Keratinocyte (primary cell): Measurements from ENCODE around the gene RNASE2. TPM values are rescaled to one million over a fixed set of nuclear protein-coding genes. Genes with fewer than 3 reads are reported as not detected.

ENCODE experiments used
- DNase-seq: peaks from one replicate; pipeline ENCODE4 v3.0.0-alpha.2; 2011; ENCODE audit warnings: low read depth, missing footprints, low spot score
- FAIRE-seq: peaks from 2 replicates; lab custom pipeline; 2011; peaks lifted over from hg19 to GRCh38; lab: Jason Lieb, UNC
- H2AFZ ChIP-seq: 2 replicates; pipeline ENCODE4 v1.6.0; 2012; ENCODE audit warnings: low read length, control low read depth, inconsistent platforms; ENCODE audit not compliant: control insufficient read depth
- H3K27ac ChIP-seq: 2 replicates; pipeline ENCODE4 v1.5.1; 2011; ENCODE audit warnings: low read length; ENCODE audit not compliant: control insufficient read depth, insufficient read depth
- H3K27me3 ChIP-seq: 3 replicates; pipeline ENCODE4 v1.6.0; 2011; ENCODE audit warnings: low read length; ENCODE audit not compliant: control insufficient read depth, insufficient read depth; ENCODE audit errors: extremely low read depth
- H3K36me3 ChIP-seq, 2 experiments: 2 replicates in 1 of 2; 3 replicates in 1 of 2; pipeline ENCODE4 v1.5.1; 2011; ENCODE audit warnings: low read length in 2 of 2, mild to moderate bottlenecking in 1 of 2; ENCODE audit not compliant: control insufficient read depth in 2 of 2, insufficient read depth in 2 of 2; ENCODE audit errors: extremely low read depth in 1 of 2
- H3K4me1 ChIP-seq: 3 replicates; pipeline ENCODE4 v1.5.1; 2011; ENCODE audit warnings: low read length; ENCODE audit not compliant: control insufficient read depth, insufficient read depth; ENCODE audit errors: extremely low read depth
- H3K4me2 ChIP-seq: 3 replicates; pipeline ENCODE4 v1.6.0; 2011; ENCODE audit warnings: low read depth, low read length; ENCODE audit not compliant: control insufficient read depth, insufficient read depth; ENCODE audit errors: extremely low read depth
- H3K4me3 ChIP-seq, 3 experiments: fragments of 200-600 bp in 1 of 3; sonication (generic) in 1 of 3; 2 replicates in 2 of 3; 3 replicates in 1 of 3; pipeline ENCODE4 v1.5.1; 2011 to 2016; ENCODE audit warnings: low read length in 3 of 3, mild to moderate bottlenecking in 3 of 3, control low read depth in 2 of 3, inconsistent platforms in 1 of 3, low read depth in 1 of 3, mixed read lengths in 1 of 3, mixed run types in 1 of 3, moderate library complexity in 1 of 3; ENCODE audit not compliant: control insufficient read depth in 2 of 3, insufficient read depth in 2 of 3; ENCODE audit errors: extremely low read depth in 1 of 3
- H3K79me2 ChIP-seq: 2 replicates; pipeline ENCODE4 v1.6.0; 2012; ENCODE audit warnings: low read length; ENCODE audit not compliant: control insufficient read depth, insufficient read depth
- H3K9ac ChIP-seq: 3 replicates; pipeline ENCODE4 v1.6.0; 2011; ENCODE audit warnings: low read length; ENCODE audit not compliant: control insufficient read depth, insufficient read depth; ENCODE audit errors: extremely low read depth
- H3K9me1 ChIP-seq: 3 replicates; pipeline ENCODE4 v1.6.0; 2011; ENCODE audit warnings: low read length; ENCODE audit not compliant: control insufficient read depth, insufficient read depth; ENCODE audit errors: extremely low read depth
- H3K9me3 ChIP-seq: 2 replicates; pipeline ENCODE4 v1.5.1; 2012; ENCODE audit warnings: low read depth, low read length; ENCODE audit not compliant: control insufficient read depth
- H4K20me1 ChIP-seq: 3 replicates; pipeline ENCODE4 v1.6.0; 2011; ENCODE audit warnings: low read length; ENCODE audit not compliant: control insufficient read depth, insufficient read depth; ENCODE audit errors: extremely low read depth
- CTCF ChIP-seq, 3 experiments: IDR thresholded peaks in 1 of 3; conservative IDR thresholded peaks in 1 of 3; optimal IDR thresholded peaks in 1 of 3; 2 replicates in 2 of 3; 3 replicates in 1 of 3; pipeline versions ENCODE3 to v1.5.1; 2011; ENCODE audit warnings: low read length in 3 of 3, mild to moderate bottlenecking in 3 of 3, moderate library complexity in 2 of 3, control low read depth in 1 of 3, inconsistent platforms in 1 of 3; ENCODE audit not compliant: insufficient read depth in 2 of 3; ENCODE audit errors: extremely low read depth in 1 of 3
- EZH2 ChIP-seq: IDR thresholded peaks from one replicate; pipeline ENCODE4 v1.6.1; 2012; ENCODE audit warnings: inconsistent platforms, mild to moderate bottlenecking, low read length, moderate library complexity
- dilution Hi-C: fragments of 300-500 bp; cut with MboI; formaldehyde crosslinking; loops from one replicate; pipeline ENCODE4 v1.7.0; 2020; ENCODE audit warnings: low sequenced_read_pairs; ENCODE audit not compliant: extremely low pct_ligation_motif_present
- polyA plus RNA-seq, 5 experiments: library from polyadenylated mRNA; depleted of rRNA in 3 of 5; stranded (reverse) in 3 of 5; stranded (forward) in 1 of 5; unstranded in 1 of 5; fragments of >200 nt; gene quantifications; 1 replicate in 1 of 5; 2 replicates in 3 of 5; 3 replicates in 1 of 5; pipeline versions ENCODE4 v1.2.1 to v1.2.3, GENCODE V29; 2011 to 2012; ENCODE audit warnings: missing spikeins in 2 of 5, low read depth in 1 of 5, low replicate concordance in 1 of 5

Gene RNASE2
- polyA plus RNA-seq, 1 donor (not counting 4 experiments of a cell fraction or from before 2014, with no cell fraction given), result not detected

- no peak for TF ChIP-seq CTCF (optimal IDR thresholded peaks at IDR 0.05 in 1 of 3, IDR thresholded peaks at IDR 0.05 in 1 of 3, conservative IDR thresholded peaks at IDR 0.05 in 1 of 3; ENCODE audit: extremely low read depth in 1 of 3, insufficient read depth in 2 of 3, low read length in 3 of 3)
- no peak for TF ChIP-seq EZH2
- Histone ChIP-seq H3K9ac (no peak overlapping the region), H3K4me2 (peak overlapping the region; percentile 22), H4K20me1 (no peaks in the 10 kb centered on the region), H3K9me1 (no peaks in the 10 kb centered on the region), H3K79me2 (no peaks in the 10 kb centered on the region), H3K4me1 (peaks cover 18% of the 10 kb centered on the region), H3K36me3 (no peaks in the 10 kb centered on the region), H3K4me3 (no peak overlapping the region), H3K27ac (no peak overlapping the region), H3K27me3 (no peaks in the 10 kb centered on the region), H2AFZ (peak overlapping the region; percentile 58), H3K9me3 (no peaks in the 10 kb centered on the region)
- DNase-seq (no peak), FAIRE-seq (no peak)
- dilution Hi-C loops, result no loop called here
Observed at GRCh38 chr14:20973501-20973900, 18.2 kb downstream of the RNASE2 start.

GRCh38 chr14:20976291-20976690, 21.0 kb downstream of the RNASE2 start:
- no peak for FAIRE-seq
- dilution Hi-C loops, result no loop called here
- Histone ChIP-seq H3K4me3 (no peak overlapping the region), H3K4me1 (peaks cover 12% of the 10 kb centered on the region), H4K20me1 (no peaks in the 10 kb centered on the region), H3K36me3 (no peaks in the 10 kb centered on the region), H3K79me2 (no peaks in the 10 kb centered on the region), H3K9me3 (no peaks in the 10 kb centered on the region), H3K4me2 (no peak overlapping the region), H3K9ac (no peak overlapping the region), H3K27me3 (no peaks in the 10 kb centered on the region), H2AFZ (no peak overlapping the region), H3K9me1 (no peaks in the 10 kb centered on the region), H3K27ac (no peak overlapping the region)
- DNase-seq, result no peak
- no peak for TF ChIP-seq CTCF (optimal IDR thresholded peaks at IDR 0.05 in 1 of 3, IDR thresholded peaks at IDR 0.05 in 1 of 3, conservative IDR thresholded peaks at IDR 0.05 in 1 of 3; ENCODE audit: extremely low read depth in 1 of 3, insufficient read depth in 2 of 3, low read length in 3 of 3)
- TF ChIP-seq EZH2, result no peak
